Breast epithelium (tissue), 4 donors: ENCODE measurements around the gene STXBP5L. TPM values are rescaled to one million over a fixed set of nuclear protein-coding genes. Genes with fewer than 3 reads are reported as not detected.

ENCODE experiments used
- DNase-seq, 2 donors: peaks; one replicate each; pipeline ENCODE4 v3.0.0-alpha.2; 2019; ENCODE audit warnings: low spot score in 2 of 2
- H3K27ac ChIP-seq, 2 donors: fragments of 200-600 bp; sonication (generic) in 1 of 2; one replicate each; pipeline ENCODE4 v1.5.1; 2016 to 2019; ENCODE audit warnings: mild to moderate bottlenecking in 1 of 2
- H3K27me3 ChIP-seq, 2 donors: fragments of 200-600 bp; sonication (generic) in 1 of 2; one replicate each; pipeline versions ENCODE4 v1.5.1 to v1.6.0; 2017 to 2019; ENCODE audit warnings: control low read depth in 1 of 2, mild to moderate bottlenecking in 1 of 2
- H3K36me3 ChIP-seq: fragments of 200-600 bp; one replicate; pipeline ENCODE4 v1.5.1; 2019
- H3K4me1 ChIP-seq, 2 donors: fragments of 200-600 bp; sonication (generic); one replicate each; pipeline ENCODE4 v1.5.1; 2016 to 2019; ENCODE audit warnings: control low read depth in 1 of 2
- H3K4me3 ChIP-seq, 3 donors: fragments of 200-600 bp; sonication (generic); 1 replicate in 2 of 3; 2 replicates in 1 of 3; pipeline ENCODE4 v1.5.1; 2016 to 2019; ENCODE audit warnings: mild to moderate bottlenecking in 3 of 3, moderate library complexity in 2 of 3
- H3K9me3 ChIP-seq, 2 donors: fragments of 200-600 bp; sonication (generic) in 1 of 2; one replicate each; pipeline ENCODE4 v1.5.1; 2016 to 2019; ENCODE audit warnings: control low read depth in 1 of 2
- POLR2A ChIP-seq: fragments of 450-650 bp; IDR thresholded peaks from one replicate; pipeline ENCODE4 v1.6.1; 2016; ENCODE audit warnings: antibody characterized with exemption, mild to moderate bottlenecking, moderate library complexity
- POLR2AphosphoS5 ChIP-seq, 3 donors: sonication (generic); formaldehyde crosslinking; IDR thresholded peaks; one replicate each; pipeline ENCODE4 v1.6.1; 2017; ENCODE audit warnings: antibody characterized with exemption in 3 of 3
- intact Hi-C: fragments of 100-400 bp; cut with DNase I; formaldehyde crosslinking; loops from one replicate; pipeline ENCODE4 v1.15.1; 2023; ENCODE audit warnings: low total_unique reads
- total RNA-seq, 3 donors: library from RNA; depleted of rRNA; stranded (reverse); fragments of >200 nt; gene quantifications; one replicate each; pipeline ENCODE4 v1.1.0, GENCODE V29; 2016
- TF ChIP-seq, protein P1 (sequence below), 3 donors: fragments of 450-650 bp; IDR thresholded peaks; one replicate each; pipeline ENCODE4 v1.5.1; 2016 to 2017; ENCODE audit warnings: antibody characterized with exemption in 3 of 3, mild to moderate bottlenecking in 3 of 3, moderate library complexity in 3 of 3

The STXBP5L gene
- total RNA-seq, 3 donors from 2014 or later = 0.29 to 0.33 TPM; not detected in 1

DNA sequence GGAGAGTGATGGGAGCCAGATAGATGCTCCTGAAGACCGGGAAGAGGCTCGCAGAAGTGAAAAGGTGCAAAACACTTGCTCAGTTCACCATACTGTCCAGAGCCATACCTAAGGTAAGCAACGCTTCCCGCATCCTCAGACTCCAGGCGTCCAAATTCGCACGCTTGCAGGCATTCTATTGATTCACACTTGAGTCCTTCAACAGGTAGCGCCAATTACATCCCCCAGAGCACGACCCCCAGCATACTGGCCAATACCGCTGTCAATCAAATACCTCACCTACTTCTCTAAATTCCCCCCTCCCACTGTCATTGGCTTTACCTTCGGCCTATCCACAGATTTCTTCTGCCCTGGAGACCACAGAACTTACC, 361 bp upstream of the STXBP5L start:
- Histone ChIP-seq H3K9me3 (no peaks in the 10 kb centered on the region), H3K4me3 (peak overlapping the region; percentile 34 to 64 (median 53)), H3K27me3 (peaks cover 0 to 44% of the 10 kb centered on the region in 2 donors), H3K36me3 (no peaks in the 10 kb centered on the region), H3K27ac (no peak overlapping the region), H3K4me1 (no peaks in the 10 kb centered on the region)
- DNase-seq = no peak
- intact Hi-C loops = no loop called here
- TF ChIP-seq POLR2A (no peak), POLR2AphosphoS5 (IDR thresholded peaks at IDR 0.05) (no peak)
- TF ChIP-seq, protein P1, sequence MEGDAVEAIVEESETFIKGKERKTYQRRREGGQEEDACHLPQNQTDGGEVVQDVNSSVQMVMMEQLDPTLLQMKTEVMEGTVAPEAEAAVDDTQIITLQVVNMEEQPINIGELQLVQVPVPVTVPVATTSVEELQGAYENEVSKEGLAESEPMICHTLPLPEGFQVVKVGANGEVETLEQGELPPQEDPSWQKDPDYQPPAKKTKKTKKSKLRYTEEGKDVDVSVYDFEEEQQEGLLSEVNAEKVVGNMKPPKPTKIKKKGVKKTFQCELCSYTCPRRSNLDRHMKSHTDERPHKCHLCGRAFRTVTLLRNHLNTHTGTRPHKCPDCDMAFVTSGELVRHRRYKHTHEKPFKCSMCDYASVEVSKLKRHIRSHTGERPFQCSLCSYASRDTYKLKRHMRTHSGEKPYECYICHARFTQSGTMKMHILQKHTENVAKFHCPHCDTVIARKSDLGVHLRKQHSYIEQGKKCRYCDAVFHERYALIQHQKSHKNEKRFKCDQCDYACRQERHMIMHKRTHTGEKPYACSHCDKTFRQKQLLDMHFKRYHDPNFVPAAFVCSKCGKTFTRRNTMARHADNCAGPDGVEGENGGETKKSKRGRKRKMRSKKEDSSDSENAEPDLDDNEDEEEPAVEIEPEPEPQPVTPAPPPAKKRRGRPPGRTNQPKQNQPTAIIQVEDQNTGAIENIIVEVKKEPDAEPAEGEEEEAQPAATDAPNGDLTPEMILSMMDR (IDR thresholded peaks at IDR 0.05) = no peak

DNA sequence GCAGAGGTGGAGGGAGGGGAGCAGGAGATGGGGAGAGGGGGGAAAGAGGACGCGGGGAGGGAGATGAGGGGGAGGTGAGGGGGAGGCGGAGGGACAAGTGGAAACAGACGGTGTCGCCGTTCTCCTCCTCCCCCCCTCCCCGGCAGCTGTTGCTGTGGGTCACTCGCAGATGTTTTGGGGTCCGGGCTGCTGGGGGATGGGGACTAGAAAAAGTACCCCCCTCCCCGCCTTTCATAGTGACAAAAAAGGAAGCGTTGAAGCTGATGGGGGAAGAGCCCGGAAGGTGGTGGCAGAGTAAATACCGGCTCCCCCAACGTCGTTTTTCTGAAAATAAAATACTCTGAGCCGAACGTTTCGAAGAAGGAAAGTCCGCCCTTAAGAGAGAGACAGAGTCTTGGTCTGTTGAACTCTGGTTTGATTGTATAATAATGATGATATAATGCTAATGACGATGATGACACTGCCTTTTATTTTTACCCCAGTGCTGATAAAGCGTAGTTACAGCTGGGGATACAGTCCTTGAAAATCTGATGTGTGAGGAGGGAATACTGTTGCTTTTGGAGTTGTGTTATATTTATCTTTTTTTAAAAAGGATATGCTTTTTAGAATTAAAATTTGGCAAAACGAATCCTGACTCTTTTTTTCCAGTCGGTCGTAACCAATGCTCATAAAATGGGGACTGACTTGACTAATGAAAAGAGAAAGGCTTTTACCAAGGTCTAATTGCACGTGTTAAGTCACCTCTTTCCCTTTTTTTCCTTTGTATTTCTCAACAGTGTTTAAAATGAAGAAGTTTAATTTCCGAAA, 993 bp downstream of the STXBP5L start:
- H3K4me3 ChIP-seq = peak overlapping the region; percentile 34 to 64 (median 53)
- H3K27me3 ChIP-seq = peaks cover 0 to 55% of the 10 kb centered on the region in 2 donors
- DNase-seq = no peak
- no peak overlapping the region for H3K27ac ChIP-seq
- H3K9me3 ChIP-seq = no peaks in the 10 kb centered on the region
- TF ChIP-seq, protein P1 (IDR thresholded peaks at IDR 0.05) = no peak
- TF ChIP-seq POLR2AphosphoS5 (IDR thresholded peaks at IDR 0.05) (no peak), POLR2A (no peak)
- intact Hi-C loops = no loop called here
- H3K4me1 ChIP-seq = no peaks in the 10 kb centered on the region
- no peaks in the 10 kb centered on the region for H3K36me3 ChIP-seq

DNA sequence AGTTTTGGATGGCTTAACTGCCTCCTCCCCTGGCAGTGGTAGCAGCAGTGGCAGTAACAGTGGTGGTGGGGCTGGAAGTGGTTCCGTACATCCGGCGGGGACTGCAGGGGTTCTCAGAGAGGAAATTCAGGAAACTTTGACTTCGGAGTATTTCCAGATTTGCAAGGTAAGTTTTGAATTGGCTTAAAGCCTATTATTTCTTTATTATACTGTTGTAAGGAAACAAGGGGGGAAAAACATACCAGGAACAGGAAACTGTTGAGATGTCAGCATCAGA, 1.5 kb downstream of the STXBP5L start:
- no peaks in the 10 kb centered on the region for H3K36me3 ChIP-seq
- no peak overlapping the region for H3K27ac ChIP-seq
- no peaks in the 10 kb centered on the region for H3K4me1 ChIP-seq
- H3K4me3 ChIP-seq = no peak overlapping the region
- TF ChIP-seq, protein P1 (IDR thresholded peaks at IDR 0.05) = no peak
- TF ChIP-seq POLR2AphosphoS5 (IDR thresholded peaks at IDR 0.05) (no peak), POLR2A (no peak)
- peaks cover 0 to 60% of the 10 kb centered on the region in 2 donors for H3K27me3 ChIP-seq
- DNase-seq = no peak
- no peaks in the 10 kb centered on the region for H3K9me3 ChIP-seq
- intact Hi-C loops = no loop called here

DNA sequence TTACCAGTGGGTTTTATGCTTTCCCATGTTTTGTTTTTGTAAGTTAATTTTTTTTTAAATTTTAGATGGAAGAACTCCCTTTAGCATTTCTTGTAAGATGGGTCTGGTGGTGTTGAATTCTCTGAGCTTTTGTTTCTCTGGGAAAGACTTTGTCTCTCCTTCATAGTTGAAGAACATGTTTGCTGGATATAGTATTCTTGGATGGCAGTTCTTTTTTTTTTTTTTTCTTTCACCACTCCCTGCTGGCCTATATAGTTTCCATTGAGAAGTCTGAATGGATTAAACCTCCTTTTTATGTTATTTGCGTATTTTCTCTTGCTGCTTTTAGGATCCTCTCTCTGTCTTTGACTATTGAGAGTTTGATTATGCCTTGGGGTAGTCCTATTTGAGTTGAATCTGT, 18.1 kb downstream of the STXBP5L start:
- H3K4me3 ChIP-seq = no peak overlapping the region
- peaks cover 9 to 22% of the 10 kb centered on the region in 2 donors for H3K9me3 ChIP-seq
- no peak for TF ChIP-seq POLR2AphosphoS5 (IDR thresholded peaks at IDR 0.05)
- TF ChIP-seq POLR2A = no peak
- TF ChIP-seq, protein P1 (IDR thresholded peaks at IDR 0.05) = no peak
- no peak for DNase-seq
- no peaks in the 10 kb centered on the region for H3K36me3 ChIP-seq
- intact Hi-C loops = no loop called here
- H3K4me1 ChIP-seq = no peaks in the 10 kb centered on the region
- no peaks in the 10 kb centered on the region for H3K27me3 ChIP-seq
- H3K27ac ChIP-seq = no peak overlapping the region

DNA sequence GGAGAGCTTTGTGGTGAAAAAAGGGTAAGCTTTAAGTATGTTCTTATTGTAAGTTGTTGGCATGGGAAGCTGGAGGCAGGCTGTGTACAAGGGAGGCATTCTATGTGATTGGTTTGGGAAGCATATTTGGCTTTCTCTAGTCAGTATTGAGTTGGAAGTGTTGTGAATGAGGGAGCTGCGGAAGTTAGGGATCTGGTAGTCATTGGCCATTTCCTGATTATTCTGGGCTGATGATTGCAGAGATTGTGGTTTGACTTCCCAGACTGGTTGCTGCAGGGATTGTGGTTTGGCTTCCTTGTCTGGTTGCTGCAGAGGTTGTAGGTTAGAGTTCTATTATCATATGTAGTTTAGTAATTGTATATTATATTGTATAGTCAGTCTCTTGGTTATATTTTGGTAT, 21.0 kb downstream of the STXBP5L start:
- Histone ChIP-seq H3K4me1 (no peaks in the 10 kb centered on the region), H3K27me3 (no peaks in the 10 kb centered on the region), H3K36me3 (no peaks in the 10 kb centered on the region), H3K4me3 (no peak overlapping the region), H3K9me3 (peaks cover 9 to 22% of the 10 kb centered on the region in 2 donors), H3K27ac (no peak overlapping the region)
- intact Hi-C loops = no loop called here
- TF ChIP-seq POLR2AphosphoS5 (IDR thresholded peaks at IDR 0.05) (no peak), POLR2A (no peak)
- TF ChIP-seq, protein P1 (IDR thresholded peaks at IDR 0.05) = no peak
- DNase-seq = no peak
